GM11168 (cell line): ENCODE measurements around the gene OR2G6.
"Not testable (repeated sequence)": the region's sequence is repeated elsewhere in the genome, so short reads cannot be mapped to it uniquely, and the experiment has no call there.

ENCODE experiments used
- in situ Hi-C: fragments of 300-500 bp; cut with MboI; formaldehyde crosslinking; loops from one replicate; pipeline ENCODE4 v1.12.0; 2022; ENCODE audit warnings: low sequenced_read_pairs; ENCODE audit not compliant: unreplicated experiment

OR2G6 gene

DNA sequence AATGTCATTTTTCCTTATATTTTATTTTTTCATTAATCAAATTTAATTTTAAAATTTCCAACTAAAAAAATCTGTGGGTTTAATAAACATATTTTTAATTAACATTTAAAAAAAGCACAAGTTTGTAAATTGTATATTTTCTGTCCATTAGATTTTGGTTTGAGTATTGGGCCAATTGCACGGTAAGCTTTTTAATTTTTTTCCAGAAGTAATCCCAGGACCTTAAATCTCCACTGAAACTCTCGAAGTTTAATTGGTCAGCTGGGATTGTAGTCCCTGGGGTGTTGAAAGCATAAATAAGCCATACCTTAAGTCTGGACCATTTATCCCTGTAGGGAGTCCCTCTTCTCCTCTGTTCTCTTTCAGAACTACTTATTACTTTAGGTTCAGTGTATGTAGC, at the start of gene OR2G6:
TSS of gene OR2G6 (plus strand) at position 301 of the 400 bp plus-strand sequence. CDS start 13,574 bp downstream, outside the sequence.
- in situ Hi-C loops = not testable (repeated sequence)

DNA sequence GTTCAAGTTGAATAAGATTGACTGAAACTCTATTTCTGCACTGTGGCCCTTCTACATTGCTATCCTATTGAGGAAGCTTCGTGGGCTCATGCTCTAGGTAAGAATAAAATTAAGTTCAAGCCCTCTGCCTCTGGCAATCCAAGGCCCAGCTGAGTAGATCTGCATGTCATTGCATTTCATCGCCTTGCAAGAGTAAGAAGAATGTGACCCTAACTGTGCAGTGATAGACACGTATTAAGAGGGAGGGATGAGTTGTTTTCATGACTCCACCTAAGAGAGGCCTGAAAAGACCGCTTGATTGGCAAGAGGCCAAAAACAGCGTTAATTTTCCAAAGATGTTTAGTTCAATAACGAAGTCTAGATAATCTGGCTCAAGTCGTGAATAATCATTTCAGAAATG, 48.8 kb upstream of the OR2G6 start:
- in situ Hi-C loops = not testable (repeated sequence)

DNA sequence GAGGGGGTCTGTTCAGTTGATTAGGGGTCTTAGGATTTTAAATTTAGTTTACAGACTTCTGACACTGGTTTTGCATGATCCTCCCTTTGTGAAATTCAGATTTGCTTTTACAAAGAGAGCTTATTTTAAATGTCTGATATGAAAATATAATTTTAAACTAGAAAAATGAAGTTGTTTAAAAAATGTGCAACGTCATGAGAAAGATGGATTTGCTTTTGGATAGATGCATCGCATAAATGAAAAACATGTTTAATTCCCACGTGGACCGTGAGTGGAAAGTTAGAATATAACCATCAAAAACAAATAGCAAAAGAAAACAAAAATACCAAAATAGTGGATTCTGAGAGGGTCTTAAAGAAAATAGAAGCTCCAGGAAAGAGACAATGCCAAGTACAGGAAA, 36.7 kb upstream of the OR2G6 start:
- in situ Hi-C loops = no loop called here

DNA sequence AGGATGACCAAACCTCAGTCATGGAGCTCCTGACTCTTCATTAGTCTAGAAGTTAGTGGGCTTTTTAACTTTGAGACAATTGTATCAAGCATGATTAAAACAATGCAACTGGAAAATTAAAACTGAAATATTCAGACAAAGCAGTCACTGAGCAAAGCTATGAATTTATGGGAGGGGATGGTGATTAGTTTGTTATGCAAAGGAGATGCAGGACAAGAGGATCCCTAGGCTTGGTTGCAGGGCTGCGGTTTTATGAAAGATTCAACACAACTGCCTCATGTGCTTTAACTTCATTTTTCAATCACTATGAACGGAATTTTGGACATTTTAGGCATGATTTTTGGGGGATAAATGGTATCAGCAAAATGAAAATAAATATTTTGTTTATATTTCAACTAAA, 35.8 kb upstream of the OR2G6 start:
- in situ Hi-C loops = not testable (repeated sequence)

DNA sequence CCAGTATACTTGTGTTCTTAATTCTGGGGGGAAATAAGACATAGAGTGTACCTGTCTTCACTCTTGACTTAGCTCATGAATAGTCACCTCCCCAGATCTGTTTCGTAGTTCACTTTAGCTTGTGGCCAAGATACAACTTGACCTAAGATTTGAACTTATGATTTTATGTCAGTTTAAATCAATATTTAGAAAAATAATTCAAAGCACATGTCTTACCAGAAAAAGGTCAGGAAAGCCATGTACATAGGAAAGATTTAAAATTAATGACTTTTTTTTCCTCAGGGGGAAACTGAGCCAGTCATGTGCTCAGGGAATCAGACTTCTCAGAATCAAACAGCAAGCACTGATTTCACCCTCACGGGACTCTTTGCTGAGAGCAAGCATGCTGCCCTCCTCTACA, 34.8 kb upstream of the OR2G6 start, which contains the start of gene OR2T3:
TSS of gene OR2T3 (plus strand) at position 301 of the 400 bp plus-strand sequence. CDS start at position 301, 0 bp downstream.
- in situ Hi-C loops = not testable (repeated sequence)

DNA sequence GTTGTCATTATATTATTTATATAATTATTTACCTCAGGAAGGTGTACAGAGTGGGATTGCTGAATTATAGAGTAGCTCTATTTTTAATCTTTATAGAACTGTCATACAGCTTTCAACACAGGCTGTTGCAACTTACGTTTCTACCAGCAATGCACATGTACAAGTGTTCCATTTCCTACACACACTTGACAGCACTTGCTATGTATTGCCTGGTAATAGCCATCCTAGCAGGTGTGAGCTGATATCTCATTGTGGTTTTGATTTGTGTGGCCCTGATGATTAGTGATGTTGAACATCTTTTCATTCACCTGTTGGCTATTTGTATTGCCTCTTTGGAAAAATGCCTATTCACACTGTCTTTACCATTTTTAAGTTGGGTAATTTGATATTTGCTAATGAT, 32.2 kb upstream of the OR2G6 start:
- in situ Hi-C loops = loop anchor here (5.0 kb wide), 1 partner anchor 97 kb away; the partner anchor contains the start of gene OR2T34

DNA sequence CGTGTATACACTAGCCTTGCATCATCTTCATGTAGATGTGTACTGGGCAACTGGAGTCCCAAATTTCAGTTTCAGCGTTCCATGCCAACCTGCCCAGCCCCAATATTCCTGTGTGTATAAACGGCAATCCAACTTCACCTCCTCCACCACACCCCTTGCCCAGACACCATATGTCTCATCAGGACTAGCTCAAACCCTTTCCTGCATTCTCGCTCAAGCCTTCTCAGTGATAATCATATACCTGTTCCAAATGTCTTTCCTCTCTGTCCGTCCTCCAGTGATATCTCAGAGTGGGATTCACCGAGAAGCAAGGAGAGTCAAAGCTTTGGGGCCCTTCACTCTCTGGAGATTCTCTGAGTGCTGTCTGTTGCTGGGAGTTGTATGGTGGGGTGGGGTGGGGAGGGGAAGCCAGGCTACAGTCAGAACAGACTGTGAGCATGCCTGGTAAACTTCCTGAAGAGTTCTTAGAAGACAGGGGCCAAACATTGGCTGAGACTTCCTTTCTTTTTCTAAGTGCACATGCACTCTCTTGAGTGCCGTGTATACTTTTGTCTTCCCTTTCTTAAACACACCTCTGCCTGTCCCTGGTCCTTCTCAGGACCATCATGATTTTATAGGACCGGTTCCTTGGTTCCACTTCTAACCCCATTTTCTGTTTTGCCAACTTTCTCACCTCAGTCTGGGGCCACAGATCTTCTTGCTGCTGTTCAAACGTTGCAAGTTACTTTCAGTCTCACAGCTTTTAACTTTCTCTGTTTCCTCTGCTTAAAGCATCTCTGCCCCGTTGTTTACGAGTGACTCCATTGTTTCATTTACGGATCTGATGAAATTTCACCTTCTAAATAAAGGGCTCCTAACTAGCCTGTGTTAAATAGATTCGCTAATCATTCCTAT, 25.9 kb upstream of the OR2G6 start:
- in situ Hi-C loops = not testable (repeated sequence)

DNA sequence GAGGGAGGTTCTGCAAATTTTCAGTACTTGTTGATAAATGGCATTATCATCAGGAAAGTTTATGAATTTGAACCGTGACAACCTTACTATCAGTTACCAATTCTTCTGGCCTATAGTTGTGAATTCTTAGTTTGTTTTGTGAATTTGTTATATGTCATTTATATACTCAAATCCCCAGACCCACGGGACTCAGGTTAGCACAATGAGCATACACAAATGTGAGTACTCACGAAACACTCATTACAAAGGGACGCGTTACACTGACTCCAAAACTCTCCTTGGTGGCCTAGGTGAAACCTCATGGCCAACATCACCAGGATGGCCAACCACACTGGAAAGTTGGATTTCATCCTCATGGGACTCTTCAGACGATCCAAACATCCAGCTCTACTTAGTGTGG, 19.6 kb upstream of the OR2G6 start, which contains the start of gene OR2T5:
TSS of gene OR2T5 (plus strand) at position 301 of the 400 bp plus-strand sequence. CDS start at position 301, 0 bp downstream.
- in situ Hi-C loops = not testable (repeated sequence)

DNA sequence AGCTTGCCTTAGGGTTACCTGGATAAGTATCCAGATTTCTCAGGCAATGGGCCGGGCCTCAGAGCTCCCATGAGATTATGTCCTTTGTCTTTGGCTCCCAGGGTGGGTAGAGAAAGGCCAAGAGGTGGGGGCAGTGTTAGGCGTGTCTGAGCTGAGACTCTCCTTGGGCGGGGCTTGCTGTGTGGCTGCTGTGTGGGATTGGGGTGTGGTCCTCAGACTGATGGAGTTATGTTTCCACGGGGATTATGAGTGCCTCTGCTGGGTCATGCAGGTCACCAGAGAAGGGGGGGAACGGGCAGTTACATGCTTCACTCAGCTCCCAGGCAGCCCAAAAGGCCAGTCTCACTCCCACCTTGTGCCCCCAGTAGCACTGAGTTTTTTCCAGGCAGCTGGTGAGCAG, 11.2 kb upstream of the OR2G6 start:
- in situ Hi-C loops = not testable (repeated sequence)

DNA sequence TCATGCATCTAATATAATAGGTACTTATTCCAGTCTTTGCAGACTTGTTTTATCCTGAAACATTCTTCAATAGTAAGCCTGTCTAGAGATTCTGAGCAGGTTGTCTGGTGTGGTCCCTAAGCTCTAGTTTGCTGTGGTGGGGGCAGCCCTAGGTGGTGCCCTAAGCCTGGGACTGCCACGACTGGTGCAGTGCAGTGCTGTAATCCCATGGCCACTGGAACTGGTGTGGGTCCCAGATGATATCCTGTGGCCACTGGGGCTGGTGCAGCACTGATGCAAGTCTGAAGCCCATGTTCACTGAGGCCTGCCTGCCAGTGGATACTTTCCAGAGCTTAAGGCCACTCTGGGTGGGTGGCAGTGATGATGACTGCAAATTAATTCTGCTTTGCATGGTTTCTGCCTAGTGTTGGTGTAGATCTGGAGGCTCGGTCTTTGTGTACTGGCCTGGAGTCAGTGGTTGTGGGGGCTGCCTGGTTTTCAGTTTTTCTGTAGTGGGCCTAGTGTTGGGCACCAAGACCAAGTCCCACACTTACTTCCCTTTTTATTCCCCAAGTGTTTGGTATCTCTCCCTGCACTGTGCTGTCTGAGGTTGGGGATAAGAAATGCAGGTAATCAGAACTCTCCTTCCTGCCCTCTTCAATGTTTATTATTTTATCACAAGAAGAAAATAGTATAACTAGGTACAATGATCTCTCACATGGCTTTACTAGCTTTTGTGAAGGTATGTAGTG, 7.4 kb upstream of the OR2G6 start:
- in situ Hi-C loops = loop anchor here (5.0 kb wide), 1 partner anchor 47 kb away; no protein-coding TSS in a partner anchor

DNA sequence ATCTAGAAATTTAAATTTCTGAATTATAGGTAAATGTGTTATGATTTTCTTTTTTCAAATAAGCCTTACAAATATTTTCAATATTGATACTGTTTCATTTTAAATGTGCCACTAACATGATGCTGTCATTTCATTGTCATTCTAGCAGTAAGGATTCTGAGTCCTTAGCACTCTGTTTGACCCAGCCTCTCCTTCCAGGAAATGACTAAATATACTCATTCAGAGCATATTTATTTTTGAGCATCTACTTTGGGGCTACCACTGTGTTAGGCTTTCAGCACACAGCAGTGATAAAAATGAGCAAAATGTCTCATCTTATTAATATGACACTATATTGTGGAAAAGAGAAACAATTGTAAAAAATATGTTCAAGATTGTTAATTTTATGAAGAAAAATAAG, 2.3 kb downstream of the OR2G6 start:
- in situ Hi-C loops = not testable (repeated sequence)

DNA sequence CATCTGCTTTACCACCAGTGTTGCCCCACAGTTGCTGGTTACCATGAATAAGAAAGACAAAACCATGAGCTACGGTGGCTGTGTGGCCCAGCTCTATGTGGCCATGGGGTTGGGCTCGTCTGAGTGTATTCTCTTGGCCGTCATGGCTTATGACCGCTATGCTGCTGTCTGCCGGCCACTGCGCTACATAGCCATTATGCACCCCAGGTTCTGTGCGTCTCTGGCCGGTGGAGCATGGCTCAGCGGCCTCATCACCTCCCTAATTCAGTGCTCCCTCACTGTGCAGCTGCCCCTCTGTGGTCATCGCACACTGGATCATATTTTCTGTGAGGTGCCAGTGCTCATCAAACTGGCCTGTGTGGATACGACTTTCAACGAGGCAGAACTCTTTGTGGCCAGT, 14.0 kb downstream of the OR2G6 start:
- in situ Hi-C loops = no loop called here

DNA sequence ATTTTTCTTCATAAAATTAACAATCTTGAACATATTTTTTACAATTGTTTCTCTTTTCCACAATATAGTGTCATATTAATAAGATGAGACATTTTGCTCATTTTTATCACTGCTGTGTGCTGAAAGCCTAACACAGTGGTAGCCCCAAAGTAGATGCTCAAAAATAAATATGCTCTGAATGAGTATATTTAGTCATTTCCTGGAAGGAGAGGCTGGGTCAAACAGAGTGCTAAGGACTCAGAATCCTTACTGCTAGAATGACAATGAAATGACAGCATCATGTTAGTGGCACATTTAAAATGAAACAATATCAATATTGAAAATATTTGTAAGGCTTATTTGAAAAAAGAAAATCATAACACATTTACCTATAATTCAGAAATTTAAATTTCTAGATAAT, 29.6 kb downstream of the OR2G6 start:
- in situ Hi-C loops = not testable (repeated sequence)

DNA sequence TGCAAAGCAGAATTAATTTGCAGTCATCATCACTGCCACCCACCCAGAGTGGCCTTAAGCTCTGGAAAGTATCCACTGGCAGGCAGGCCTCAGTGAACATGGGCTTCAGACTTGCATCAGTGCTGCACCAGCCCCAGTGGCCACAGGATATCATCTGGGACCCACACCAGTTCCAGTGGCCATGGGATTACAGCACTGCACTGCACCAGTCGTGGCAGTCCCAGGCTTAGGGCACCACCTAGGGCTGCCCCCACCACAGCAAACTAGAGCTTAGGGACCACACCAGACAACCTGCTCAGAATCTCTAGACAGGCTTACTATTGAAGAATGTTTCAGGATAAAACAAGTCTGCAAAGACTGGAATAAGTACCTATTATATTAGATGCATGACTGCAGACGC, 39.5 kb downstream of the OR2G6 start:
- in situ Hi-C loops = loop anchor here (5.0 kb wide), 1 partner anchor 45 kb away; no protein-coding TSS in a partner anchor

DNA sequence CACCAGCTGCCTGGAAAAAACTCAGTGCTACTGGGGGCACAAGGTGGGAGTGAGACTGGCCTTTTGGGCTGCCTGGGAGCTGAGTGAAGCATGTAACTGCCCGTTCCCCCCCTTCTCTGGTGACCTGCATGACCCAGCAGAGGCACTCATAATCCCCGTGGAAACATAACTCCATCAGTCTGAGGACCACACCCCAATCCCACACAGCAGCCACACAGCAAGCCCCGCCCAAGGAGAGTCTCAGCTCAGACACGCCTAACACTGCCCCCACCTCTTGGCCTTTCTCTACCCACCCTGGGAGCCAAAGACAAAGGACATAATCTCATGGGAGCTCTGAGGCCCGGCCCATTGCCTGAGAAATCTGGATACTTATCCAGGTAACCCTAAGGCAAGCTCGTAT, 43.2 kb downstream of the OR2G6 start:
- in situ Hi-C loops = not testable (repeated sequence)

DNA sequence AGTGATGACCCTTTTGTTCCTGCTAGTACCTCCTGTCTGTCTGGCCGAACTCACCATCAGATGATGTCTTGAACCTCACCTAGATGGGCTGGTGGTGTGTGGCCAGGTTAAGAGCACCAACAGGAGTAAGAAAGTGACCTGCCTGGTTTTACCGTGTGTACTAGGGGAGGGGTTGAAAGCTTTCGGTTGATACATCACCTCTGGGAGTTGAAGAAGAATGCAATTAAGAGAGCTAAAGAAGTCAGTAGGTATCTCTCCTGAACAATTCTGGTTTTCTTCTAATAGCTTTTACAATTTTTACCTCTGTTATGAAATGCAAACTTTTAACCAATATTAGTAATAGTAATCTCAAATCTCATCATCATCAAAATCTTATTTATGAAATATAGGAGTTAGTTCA, 54.8 kb downstream of the OR2G6 start, which contains the start of gene OR2T29:
TSS of gene OR2T29 (minus strand) at position 101 of the 400 bp plus-strand sequence. CDS start 3,281 bp downstream, outside the sequence.
- in situ Hi-C loops = not testable (repeated sequence)

DNA sequence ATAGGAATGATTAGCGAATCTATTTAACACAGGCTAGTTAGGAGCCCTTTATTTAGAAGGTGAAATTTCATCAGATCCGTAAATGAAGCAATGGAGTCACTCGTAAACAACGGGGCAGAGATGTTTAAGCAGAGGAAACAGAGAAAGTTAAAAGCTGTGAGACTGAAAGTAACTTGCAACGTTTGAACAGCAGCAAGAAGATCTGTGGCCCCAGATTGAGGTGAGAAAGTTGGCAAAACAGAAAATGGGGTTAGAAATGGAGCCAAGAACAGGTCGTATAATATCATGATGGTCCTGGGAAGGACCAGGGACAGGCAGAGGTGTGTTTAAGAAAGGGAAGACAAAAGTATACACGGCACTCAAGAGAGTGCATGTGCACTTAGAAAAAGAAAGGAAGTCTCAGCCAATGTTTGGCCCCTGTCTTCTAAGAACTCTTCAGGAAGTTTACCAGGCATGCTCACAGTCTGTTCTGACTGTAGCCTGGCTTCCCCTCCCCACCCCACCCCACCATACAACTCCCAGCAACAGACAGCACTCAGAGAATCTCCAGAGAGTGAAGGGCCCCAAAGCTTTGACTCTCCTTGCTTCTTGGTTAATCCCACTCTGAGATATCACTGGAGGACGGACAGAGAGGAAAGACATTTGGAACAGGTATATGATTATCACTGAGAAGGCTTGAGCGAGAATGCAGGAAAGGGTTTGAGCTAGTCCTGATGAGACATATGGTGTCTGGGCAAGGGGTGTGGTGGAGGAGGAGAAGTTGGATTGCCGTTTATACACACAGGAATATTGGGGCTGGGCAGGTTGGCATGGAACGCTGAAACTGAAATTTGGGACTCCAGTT, 57.9 kb downstream of the OR2G6 start:
- in situ Hi-C loops = not testable (repeated sequence)

DNA sequence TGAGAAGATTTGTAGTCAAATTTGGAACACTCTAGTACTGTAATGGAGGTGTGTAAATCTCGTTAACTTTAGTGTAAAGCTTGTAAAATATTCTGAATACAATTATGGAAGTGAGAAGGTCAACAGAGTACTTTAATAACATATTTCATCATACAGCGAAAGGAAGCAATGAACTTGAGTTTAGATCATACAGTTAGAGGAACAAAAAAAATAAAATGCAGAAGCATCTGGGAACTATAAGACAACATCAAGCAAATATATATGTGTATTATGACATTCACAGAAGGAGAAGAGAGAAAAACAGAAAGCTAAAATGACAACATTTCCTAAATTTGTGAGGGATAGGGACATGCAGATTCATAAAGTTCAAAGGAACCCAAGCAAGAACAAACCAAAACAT, 61.2 kb downstream of the OR2G6 start:
- in situ Hi-C loops = not testable (repeated sequence)

DNA sequence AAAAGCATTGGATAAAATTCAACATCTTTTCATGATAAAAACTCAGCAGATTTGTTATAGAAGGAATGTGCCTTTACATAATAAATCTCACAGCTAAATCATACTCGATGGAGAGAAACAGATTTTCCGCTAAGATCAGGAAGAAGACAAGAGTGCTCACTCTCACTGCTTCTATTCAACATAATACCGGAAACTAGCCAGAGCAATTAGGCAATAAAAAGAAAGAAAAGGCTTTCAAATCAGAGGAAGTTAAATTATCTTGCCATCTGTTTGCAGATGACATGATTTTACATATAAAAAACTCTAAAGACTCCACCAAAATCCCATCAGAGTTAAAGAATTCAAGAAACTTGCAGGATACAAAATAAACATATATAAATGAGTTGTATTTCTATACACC, 62.9 kb downstream of the OR2G6 start:
- in situ Hi-C loops = loop anchor here (5.0 kb wide), 1 partner anchor 94 kb away; no protein-coding TSS in a partner anchor

DNA sequence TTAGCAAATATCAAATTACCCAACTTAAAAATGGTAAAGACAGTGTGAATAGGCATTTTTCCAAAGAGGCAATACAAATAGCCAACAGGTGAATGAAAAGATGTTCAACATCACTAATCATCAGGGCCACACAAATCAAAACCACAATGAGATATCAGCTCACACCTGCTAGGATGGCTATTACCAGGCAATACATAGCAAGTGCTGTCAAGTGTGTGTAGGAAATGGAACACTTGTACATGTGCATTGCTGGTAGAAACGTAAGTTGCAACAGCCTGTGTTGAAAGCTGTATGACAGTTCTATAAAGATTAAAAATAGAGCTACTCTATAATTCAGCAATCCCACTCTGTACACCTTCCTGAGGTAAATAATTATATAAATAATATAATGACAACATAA, 64.2 kb downstream of the OR2G6 start:
- in situ Hi-C loops = loop anchor here (5.0 kb wide), 1 partner anchor 95 kb away; no protein-coding TSS in a partner anchor
